Adrenal gland (tissue), 5 donors: ENCODE results near the gene OAS2.

ENCODE experiments used
- CTCF ChIP-seq, 6 experiments: fragments of 450-650 bp in 4 of 6; fragments of 200-600 bp in 2 of 6; sonication (generic) in 1 of 6; IDR thresholded peaks; 1 replicate in 5 of 6; 2 replicates in 1 of 6; pipeline versions ENCODE4 v1.5.1 to v1.8.0; 2016 to 2021; ENCODE audit warnings: antibody characterized with exemption in 6 of 6, mild to moderate bottlenecking in 2 of 6, moderate library complexity in 1 of 6
- POLR2A ChIP-seq, 2 donors: fragments of 450-650 bp; IDR thresholded peaks; one replicate each; pipeline ENCODE4 v1.6.1; 2017; ENCODE audit warnings: antibody characterized with exemption in 2 of 2, mild to moderate bottlenecking in 2 of 2, moderate library complexity in 1 of 2
- donor health status: DM: no; HTN: no; CAD: no.

GRCh38 chr12:113005762-113006161 lies 27.4 kb downstream of the OAS2 start:
- TF ChIP-seq CTCF (IDR thresholded peaks at IDR 0.05) (peak in 1 of 6 experiments; percentile 9), POLR2A (IDR thresholded peaks at IDR 0.05) (no peak)
